GM12864 (cell line): ENCODE measurements around the gene PGA5.
"Not testable (repeated sequence)": the region's sequence is repeated elsewhere in the genome, so short reads cannot be mapped to it uniquely, and the experiment has no call there.

ENCODE experiments used
- DNase-seq: peaks from one replicate; pipeline ENCODE4 v3.0.0-alpha.2; 2011; ENCODE audit warnings: low read depth
- H3K4me3 ChIP-seq: 2 replicates; pipeline ENCODE4 v1.5.1; 2011; ENCODE audit warnings: mild to moderate bottlenecking, low read depth, low read length, control low read depth
- TF ChIP-seq, protein P1 (sequence below): IDR thresholded peaks from 2 replicates; pipeline ENCODE4 v1.5.1; 2011; ENCODE audit warnings: low read depth, mild to moderate bottlenecking, moderate library complexity, low read length, control low read depth, inconsistent platforms; ENCODE audit errors: missing control alignments

The PGA5 gene

GRCh38 chr11:61240875-61241274, at the start of gene PGA5:
PGA5 (plus strand) TSS chr11:61241175; CDS start chr11:61241227, 52 bp downstream.
- DNase-seq, H3K4me3 ChIP-seq: not testable (repeated sequence)

- DNase-seq = no peak
- TF ChIP-seq, protein P1, sequence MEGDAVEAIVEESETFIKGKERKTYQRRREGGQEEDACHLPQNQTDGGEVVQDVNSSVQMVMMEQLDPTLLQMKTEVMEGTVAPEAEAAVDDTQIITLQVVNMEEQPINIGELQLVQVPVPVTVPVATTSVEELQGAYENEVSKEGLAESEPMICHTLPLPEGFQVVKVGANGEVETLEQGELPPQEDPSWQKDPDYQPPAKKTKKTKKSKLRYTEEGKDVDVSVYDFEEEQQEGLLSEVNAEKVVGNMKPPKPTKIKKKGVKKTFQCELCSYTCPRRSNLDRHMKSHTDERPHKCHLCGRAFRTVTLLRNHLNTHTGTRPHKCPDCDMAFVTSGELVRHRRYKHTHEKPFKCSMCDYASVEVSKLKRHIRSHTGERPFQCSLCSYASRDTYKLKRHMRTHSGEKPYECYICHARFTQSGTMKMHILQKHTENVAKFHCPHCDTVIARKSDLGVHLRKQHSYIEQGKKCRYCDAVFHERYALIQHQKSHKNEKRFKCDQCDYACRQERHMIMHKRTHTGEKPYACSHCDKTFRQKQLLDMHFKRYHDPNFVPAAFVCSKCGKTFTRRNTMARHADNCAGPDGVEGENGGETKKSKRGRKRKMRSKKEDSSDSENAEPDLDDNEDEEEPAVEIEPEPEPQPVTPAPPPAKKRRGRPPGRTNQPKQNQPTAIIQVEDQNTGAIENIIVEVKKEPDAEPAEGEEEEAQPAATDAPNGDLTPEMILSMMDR = no peak
Measured at GRCh38 chr11:61193596-61193995, 47.4 kb upstream of the PGA5 start.

GRCh38 chr11:61194169-61194671, 46.8 kb upstream of the PGA5 start:
- no peak for DNase-seq
- no peak overlapping the region for H3K4me3 ChIP-seq
- TF ChIP-seq, protein P1 = no peak

More at GRCh38 chr11:61193596-61193995, 47.4 kb upstream of the PGA5 start:
- no peak overlapping the region for H3K4me3 ChIP-seq

DNA sequence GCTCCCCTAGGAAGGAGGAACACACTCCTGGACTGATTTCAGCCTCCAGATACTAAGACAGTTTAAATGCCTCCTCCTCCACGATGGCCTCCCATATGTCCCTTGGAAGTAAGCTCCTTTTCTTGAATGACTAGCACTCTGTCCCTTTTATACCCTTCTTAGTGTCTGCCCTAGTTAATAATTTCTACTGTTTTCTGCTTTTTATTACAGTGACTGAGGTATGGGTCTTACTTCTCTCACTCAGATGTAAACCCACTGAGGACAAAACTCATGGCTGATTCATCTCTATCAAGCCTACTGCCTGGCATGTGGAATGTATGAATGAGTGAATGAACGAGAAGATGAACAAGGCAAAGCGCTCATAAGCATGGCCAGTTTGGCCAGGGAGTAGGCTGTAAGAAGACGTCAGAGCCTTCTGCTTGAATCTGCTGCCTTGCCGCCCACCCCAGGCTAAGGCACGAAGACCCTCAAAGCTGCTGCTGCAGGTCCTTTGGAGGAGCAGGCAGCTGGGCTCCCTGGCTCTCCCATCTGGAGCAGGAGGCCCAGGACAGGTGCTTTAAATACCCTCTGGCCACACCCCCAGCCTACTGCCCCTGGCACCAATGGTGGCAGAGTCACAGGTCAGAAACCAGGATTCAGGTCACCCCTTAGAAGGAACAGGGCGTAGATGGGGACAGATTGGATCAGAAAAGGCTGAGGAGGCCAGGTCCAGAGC, 45.8 kb upstream of the PGA5 start:
- no peak overlapping the region for H3K4me3 ChIP-seq
- DNase-seq = no peak
- TF ChIP-seq, protein P1 = no peak

DNA sequence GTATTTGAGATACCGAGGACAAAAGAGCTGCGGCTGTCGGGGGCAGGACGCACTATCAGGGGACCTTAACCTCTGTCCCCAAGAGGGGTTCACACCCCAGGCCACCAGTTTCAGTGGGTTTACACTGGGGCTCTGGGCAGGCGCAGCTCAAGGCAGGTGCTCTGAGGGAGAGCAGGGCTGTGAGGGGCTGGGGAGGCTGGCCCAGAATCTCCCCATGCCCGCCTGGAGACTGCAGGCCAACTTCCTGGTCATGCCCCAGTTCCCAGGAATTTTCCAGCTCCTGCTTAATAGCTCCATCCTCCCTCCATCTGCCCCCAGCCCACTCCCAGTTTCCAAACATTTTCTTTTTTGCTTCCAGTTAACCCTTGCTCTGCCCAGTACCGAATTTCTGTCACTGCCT, 45.3 kb upstream of the PGA5 start:
- no peak overlapping the region for H3K4me3 ChIP-seq
- no peak for DNase-seq
- TF ChIP-seq, protein P1 = no peak

- TF ChIP-seq, protein P1 = no peak
- no peak overlapping the region for H3K4me3 ChIP-seq
- DNase-seq = no peak
Measured at GRCh38 chr11:61198361-61198760, 42.6 kb upstream of the PGA5 start.

GRCh38 chr11:61198948-61199523, 41.9 kb upstream of the PGA5 start:
- no peak for DNase-seq
- TF ChIP-seq, protein P1 = no peak

More at GRCh38 chr11:61198948-61199523, 41.9 kb upstream of the PGA5 start:
- H3K4me3 ChIP-seq = no peak overlapping the region
